ENCODE results near the gene NT5E.

NT5E gene

GRCh38 chr6:85460921-85461797, 11.3 kb downstream of the NT5E start:
- Histone ChIP-seq H3K27ac (ENCODE audit: low read depth, low read length, poor library complexity, severe bottlenecking) (no peak overlapping the region), H4K20me1 (ENCODE audit: insufficient read depth, low read length) (no peaks in the 10 kb centered on the region), H2AFZ (ENCODE audit: low read length) (no peak overlapping the region), H3K4me2 (ENCODE audit: low read length) (no peak overlapping the region), H3K4me3 (ENCODE audit: low read depth, low read length, poor library complexity, severe bottlenecking) (no peak overlapping the region), H3F3A (ENCODE audit: insufficient read depth, low read length) (no peaks in the 10 kb centered on the region), H3K9me2 (ENCODE audit: low read depth, low read length) (no peaks in the 10 kb centered on the region), H3K4me1 (ENCODE audit: insufficient read depth, low read length, severe bottlenecking) (no peaks in the 10 kb centered on the region), H3K79me2 (ENCODE audit: insufficient read depth, low read length) (no peaks in the 10 kb centered on the region), H3K9ac (ENCODE audit: low read length) (no peak overlapping the region), H3K36me3 (ENCODE audit: insufficient read depth, low read length) (no peaks in the 10 kb centered on the region), H3K9me3 (ENCODE audit: low read length) (no peaks in the 10 kb centered on the region), H3K27me3 (ENCODE audit: insufficient read depth, low read length) (no peaks in the 10 kb centered on the region)
- no peak for TF ChIP-seq CTCF (IDR thresholded peaks at IDR 0.05; ENCODE audit: low read length)
- no peak for TF ChIP-seq EZH2 (IDR thresholded peaks at IDR 0.05; ENCODE audit: borderline replicate concordance, low read length)

GRCh38 chr6:85461798-85462170, 11.9 kb downstream of the NT5E start:
- H2AFZ ChIP-seq (ENCODE audit: low read length): no peak overlapping the region

GRCh38 chr6:85462673-85463072, 12.8 kb downstream of the NT5E start:
- H3K4me2 ChIP-seq (ENCODE audit: low read length): no peak overlapping the region
- no peak for TF ChIP-seq EZH2 (IDR thresholded peaks at IDR 0.05; ENCODE audit: borderline replicate concordance, low read length)
- H2AFZ ChIP-seq (ENCODE audit: low read length): no peak overlapping the region
- H4K20me1 ChIP-seq (ENCODE audit: insufficient read depth, low read length): no peaks in the 10 kb centered on the region
- H3K4me1 ChIP-seq (ENCODE audit: insufficient read depth, low read length, severe bottlenecking): no peaks in the 10 kb centered on the region
- no peaks in the 10 kb centered on the region for H3F3A ChIP-seq (ENCODE audit: insufficient read depth, low read length)
- H3K27me3 ChIP-seq (ENCODE audit: insufficient read depth, low read length): no peaks in the 10 kb centered on the region
- no peak overlapping the region for H3K4me3 ChIP-seq (ENCODE audit: low read depth, low read length, poor library complexity, severe bottlenecking)
- no peak overlapping the region for H3K9ac ChIP-seq (ENCODE audit: low read length)
- H3K9me3 ChIP-seq (ENCODE audit: low read length): no peaks in the 10 kb centered on the region
- no peaks in the 10 kb centered on the region for H3K9me2 ChIP-seq (ENCODE audit: low read depth, low read length)
- no peaks in the 10 kb centered on the region for H3K36me3 ChIP-seq (ENCODE audit: insufficient read depth, low read length)
- H3K79me2 ChIP-seq (ENCODE audit: insufficient read depth, low read length): no peaks in the 10 kb centered on the region
- H3K27ac ChIP-seq (ENCODE audit: low read depth, low read length, poor library complexity, severe bottlenecking): no peak overlapping the region

More at GRCh38 chr6:85461798-85462170, 11.9 kb downstream of the NT5E start:
- Histone ChIP-seq H3F3A (ENCODE audit: insufficient read depth, low read length) (no peaks in the 10 kb centered on the region), H3K4me2 (ENCODE audit: low read length) (no peak overlapping the region), H3K4me3 (ENCODE audit: low read depth, low read length, poor library complexity, severe bottlenecking) (no peak overlapping the region), H3K27me3 (ENCODE audit: insufficient read depth, low read length) (no peaks in the 10 kb centered on the region), H3K9me2 (ENCODE audit: low read depth, low read length) (no peaks in the 10 kb centered on the region), H3K79me2 (ENCODE audit: insufficient read depth, low read length) (no peaks in the 10 kb centered on the region), H3K27ac (ENCODE audit: low read depth, low read length, poor library complexity, severe bottlenecking) (no peak overlapping the region), H4K20me1 (ENCODE audit: insufficient read depth, low read length) (no peaks in the 10 kb centered on the region), H3K9me3 (ENCODE audit: low read length) (no peaks in the 10 kb centered on the region), H3K4me1 (ENCODE audit: insufficient read depth, low read length, severe bottlenecking) (no peaks in the 10 kb centered on the region), H3K36me3 (ENCODE audit: insufficient read depth, low read length) (no peaks in the 10 kb centered on the region), H3K9ac (ENCODE audit: low read length) (no peak overlapping the region)
- TF ChIP-seq CTCF (IDR thresholded peaks at IDR 0.05; ENCODE audit: low read length) (no peak), EZH2 (IDR thresholded peaks at IDR 0.05; ENCODE audit: borderline replicate concordance, low read length) (no peak)

Data from OCI-LY1 (cell line).